Measurements from ENCODE around the gene SLC12A2.

DNA sequence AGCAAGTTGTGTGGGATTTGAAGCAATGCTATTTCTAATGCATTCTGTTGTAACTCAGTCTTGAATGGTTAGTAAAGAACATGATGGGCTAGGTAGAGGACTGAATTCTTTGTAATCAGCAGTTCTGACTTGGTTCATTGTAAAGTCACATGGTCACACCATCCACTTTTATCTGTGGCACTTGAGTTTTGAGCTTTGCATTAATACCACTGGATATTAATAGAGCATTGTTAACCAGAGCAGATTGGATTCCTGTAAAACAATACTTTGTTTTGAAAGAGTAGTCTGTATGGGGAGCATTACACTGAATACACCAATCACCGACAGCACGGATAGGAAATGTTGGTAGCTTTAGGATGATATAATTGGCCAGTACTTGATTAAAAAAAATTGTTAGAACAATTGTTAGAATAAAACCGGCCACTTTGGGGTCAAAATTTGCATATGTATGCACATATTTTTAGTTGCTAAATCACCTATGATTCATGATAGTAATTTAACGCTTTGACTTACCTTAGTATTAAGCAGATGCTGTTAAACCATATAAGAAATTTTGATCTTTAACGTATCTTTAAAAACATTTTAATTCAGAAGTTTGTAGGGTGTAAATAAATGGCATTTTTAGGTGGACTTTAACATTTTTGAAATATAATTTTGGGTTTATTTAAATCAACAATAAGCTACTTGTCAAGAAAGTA lies 17.4 kb downstream of the SLC12A2 start:
- TF ChIP-seq, protein P1, sequence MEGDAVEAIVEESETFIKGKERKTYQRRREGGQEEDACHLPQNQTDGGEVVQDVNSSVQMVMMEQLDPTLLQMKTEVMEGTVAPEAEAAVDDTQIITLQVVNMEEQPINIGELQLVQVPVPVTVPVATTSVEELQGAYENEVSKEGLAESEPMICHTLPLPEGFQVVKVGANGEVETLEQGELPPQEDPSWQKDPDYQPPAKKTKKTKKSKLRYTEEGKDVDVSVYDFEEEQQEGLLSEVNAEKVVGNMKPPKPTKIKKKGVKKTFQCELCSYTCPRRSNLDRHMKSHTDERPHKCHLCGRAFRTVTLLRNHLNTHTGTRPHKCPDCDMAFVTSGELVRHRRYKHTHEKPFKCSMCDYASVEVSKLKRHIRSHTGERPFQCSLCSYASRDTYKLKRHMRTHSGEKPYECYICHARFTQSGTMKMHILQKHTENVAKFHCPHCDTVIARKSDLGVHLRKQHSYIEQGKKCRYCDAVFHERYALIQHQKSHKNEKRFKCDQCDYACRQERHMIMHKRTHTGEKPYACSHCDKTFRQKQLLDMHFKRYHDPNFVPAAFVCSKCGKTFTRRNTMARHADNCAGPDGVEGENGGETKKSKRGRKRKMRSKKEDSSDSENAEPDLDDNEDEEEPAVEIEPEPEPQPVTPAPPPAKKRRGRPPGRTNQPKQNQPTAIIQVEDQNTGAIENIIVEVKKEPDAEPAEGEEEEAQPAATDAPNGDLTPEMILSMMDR (IDR thresholded peaks at IDR 0.05; ENCODE audit: low read length): no peak
- no peak for TF ChIP-seq EZH2 (IDR thresholded peaks at IDR 0.05; ENCODE audit: borderline replicate concordance, low read length)

All from OCI-LY1 (cell line).